B cell (primary cell): ENCODE results near the gene SLC28A3. TPM values are rescaled to one million over a fixed set of nuclear protein-coding genes. Genes with fewer than 3 reads are reported as not detected.

Source experiments
- ATAC-seq: fragments of 200-7000 bp; cut with Tn5 transposase; one replicate; pipeline ENCODE4 v1.10.0; 2021; ENCODE audit warnings: low read depth, mild to moderate bottlenecking, moderate number of reproducible peaks, moderate library complexity
- CTCF ChIA-PET: fragments of 350-600 bp; sonication (Branson Sonifier 250); formaldehyde crosslinking; loops from one replicate; lab custom pipeline; 2021; ENCODE audit warnings: antibody characterized with exemption, inconsistent platforms; lab: Charles Lee
- POLR2A ChIA-PET: fragments of 350-600 bp; sonication (Branson Sonifier 250); formaldehyde crosslinking; loops from one replicate; lab custom pipeline; 2021; ENCODE audit warnings: antibody characterized with exemption; lab: Charles Lee
- DNase-seq: peaks from one replicate; pipeline ENCODE4 v3.0.0; 2013
- H2AFZ ChIP-seq: 2 replicates; pipeline ENCODE4 v1.6.1; 2012; ENCODE audit warnings: mild to moderate bottlenecking, low read depth, low read length; ENCODE audit not compliant: insufficient read depth, poor library complexity, severe bottlenecking
- H3K27ac ChIP-seq, 2 donors: 1 replicate in 1 of 2; 2 replicates in 1 of 2; pipeline ENCODE4 v1.5.1; 2012 to 2013; ENCODE audit warnings: low read length in 2 of 2, mild to moderate bottlenecking in 2 of 2, moderate library complexity in 1 of 2
- H3K27me3 ChIP-seq, 4 experiments: fragments of 200-600 bp in 1 of 4; sonication (generic) in 1 of 4; replicated peaks in 1 of 4; 1 replicate in 2 of 4; 2 replicates in 2 of 4; pipeline versions ENCODE4 v1.6.1 to v1.7.0; 2013 to 2016; ENCODE audit warnings: low read length in 3 of 4, mild to moderate bottlenecking in 2 of 4, mixed read lengths in 1 of 4, moderate library complexity in 1 of 4; ENCODE audit not compliant: insufficient read depth in 4 of 4, control insufficient read depth in 3 of 4; ENCODE audit errors: control extremely low read depth in 1 of 4
- H3K36me3 ChIP-seq, 2 experiments: replicated peaks in 1 of 2; 1 replicate in 1 of 2; 2 replicates in 1 of 2; pipeline versions ENCODE4 v1.6.1 to v1.7.1; 2013; ENCODE audit warnings: low read length in 1 of 2; ENCODE audit not compliant: insufficient read depth in 2 of 2, control insufficient read depth in 1 of 2; ENCODE audit errors: control extremely low read depth in 1 of 2, extremely low read depth in 1 of 2
- H3K4me1 ChIP-seq, 2 donors: fragments of 200-600 bp in 1 of 2; sonication (generic) in 1 of 2; 1 replicate in 1 of 2; 2 replicates in 1 of 2; pipeline versions ENCODE4 v1.5.1 to v1.6.1; 2013 to 2017; ENCODE audit warnings: low read length in 2 of 2; ENCODE audit not compliant: control insufficient read depth in 2 of 2, insufficient read depth in 2 of 2
- H3K4me2 ChIP-seq: replicated peaks from 2 replicates; pipeline ENCODE3; 2012; ENCODE audit warnings: mild to moderate bottlenecking, low read depth, low read length; ENCODE audit not compliant: poor library complexity, severe bottlenecking
- H3K4me3 ChIP-seq, 5 experiments: fragments of 200-600 bp in 1 of 5; sonication (generic) in 1 of 5; 1 replicate in 3 of 5; 2 replicates in 2 of 5; pipeline versions ENCODE4 v1.5.1 to v1.7.0; 2011 to 2016; ENCODE audit warnings: low read length in 4 of 5, mild to moderate bottlenecking in 4 of 5, low read depth in 2 of 5, control low read depth in 1 of 5, moderate library complexity in 1 of 5; ENCODE audit not compliant: insufficient read depth in 1 of 5; ENCODE audit errors: control extremely low read depth in 1 of 5, extremely low read depth in 1 of 5
- H3K79me2 ChIP-seq: fragments of 200-600 bp; sonication (generic); one replicate; pipeline ENCODE4 v1.6.0; 2016; ENCODE audit warnings: low read length; ENCODE audit not compliant: control insufficient read depth, insufficient read depth
- H3K9ac ChIP-seq: fragments of 200-600 bp; sonication (generic); 2 replicates; pipeline ENCODE4 v1.6.1; 2017; ENCODE audit warnings: mild to moderate bottlenecking, low read length, moderate library complexity
- H3K9me3 ChIP-seq, 3 donors: one replicate each; pipeline versions ENCODE4 v1.6.1 to v1.7.1; 2013; ENCODE audit warnings: low read length in 2 of 3; ENCODE audit not compliant: control insufficient read depth in 2 of 3, insufficient read depth in 1 of 3; ENCODE audit errors: control extremely low read depth in 1 of 3
- H4K20me1 ChIP-seq: 2 replicates; pipeline ENCODE4 v1.6.0; 2012; ENCODE audit warnings: mild to moderate bottlenecking, low read length; ENCODE audit not compliant: insufficient read depth, control insufficient read depth, poor library complexity, severe bottlenecking
- H3K27ac Mint-ChIP-seq: one replicate; pipeline ENCODE4 v1.8.0; 2021; ENCODE audit warnings: mixed read lengths
- H3K27me3 Mint-ChIP-seq: one replicate; pipeline ENCODE4 v1.8.0; 2021; ENCODE audit warnings: mixed read lengths
- H3K4me1 Mint-ChIP-seq: one replicate; pipeline ENCODE4 v1.8.0; 2021; ENCODE audit warnings: mixed read lengths
- H3K4me3 Mint-ChIP-seq: one replicate; pipeline ENCODE4 v1.8.0; 2021; ENCODE audit warnings: mixed read lengths
- H3K9me3 Mint-ChIP-seq: one replicate; pipeline ENCODE4 v1.8.0; 2022; ENCODE audit warnings: mixed read lengths; ENCODE audit not compliant: insufficient read depth
- CTCF ChIP-seq: fragments of 200-600 bp; IDR thresholded peaks from one replicate; pipeline ENCODE4 v1.8.0; 2022; ENCODE audit warnings: antibody characterized with exemption, mild to moderate bottlenecking
- EZH2 ChIP-seq: IDR thresholded peaks from 2 replicates; pipeline ENCODE4 v1.6.1; 2012; ENCODE audit warnings: borderline replicate concordance, low read depth, mild to moderate bottlenecking, moderate library complexity, low read length; ENCODE audit not compliant: insufficient read depth, poor library complexity, severe bottlenecking
- WGBS: methylation state at CpG from one replicate; pipeline ENCODE4 v1.1.5; 2013; ENCODE audit warnings: missing lambda C conversion rate; ENCODE audit not compliant: insufficient coverage; 5-methylcytosine and 5-hydroxymethylcytosine counted together
- intact Hi-C: fragments of 100-400 bp; cut with micrococcal nuclease; formaldehyde crosslinking; loops from one replicate; pipeline ENCODE4 v1.10.0; 2022
- polyA plus RNA-seq: library from polyadenylated mRNA; depleted of rRNA; stranded (reverse); fragments of >200 nt; gene quantifications from 2 replicates; pipeline ENCODE4 v1.2.3, GENCODE V29; 2012
- total RNA-seq, 2 donors: library from RNA; stranded (reverse); fragments of 120-200 nt in 1 of 2; gene quantifications; 1 replicate in 1 of 2; 2 replicates in 1 of 2; pipeline versions ENCODE4 v1.2.3 to v1.2.4, GENCODE V29; 2013 to 2022

Gene SLC28A3
- total and polyA plus RNA-seq, 2 donors (not counting 1 experiment from before 2014, with no cell fraction given): not detected

- Histone ChIP-seq H3K27me3 (peaks cover 0 to 9% (median 1%) of the 10 kb centered on the region in 4 experiments), H4K20me1 (no peaks in the 10 kb centered on the region), H3K79me2 (no peaks in the 10 kb centered on the region), H3K9me3 (no peaks in the 10 kb centered on the region), H3K9ac (peak overlapping the region; percentile 64), H3K4me3 (peak overlapping the region in 4 of 5 experiments; percentile 4 to 67 (median 48)), H3K4me1 (peaks cover 20 to 25% of the 10 kb centered on the region in 2 donors), H3K4me2 (peak overlapping the region; percentile 73), H3K27ac (peak overlapping the region; percentile 59 to 67), H2AFZ (peak overlapping the region; percentile 65), H3K36me3 (no peaks in the 10 kb centered on the region)
- WGBS: 11% methylated on average over 4 of the region's 9 CpGs
- Mint-ChIP-seq H3K27me3 (peaks cover 25% of the 10 kb centered on the region), H3K4me1 (peaks cover 16% of the 10 kb centered on the region), H3K27ac (peak overlapping the region; percentile 84), H3K4me3 (peak overlapping the region; percentile 83), H3K9me3 (no peaks in the 10 kb centered on the region)
- CTCF ChIA-PET: no interaction called here
- TF ChIP-seq EZH2 (no peak), CTCF (no peak)
- POLR2A ChIA-PET: no interaction called here
- ATAC-seq: no peak
- intact Hi-C loops: no loop called here
- DNase-seq: no peak
Measured at GRCh38 chr9:84270847-84271530, 69.6 kb downstream of the SLC28A3 start.

- H3K27me3 Mint-ChIP-seq: peaks cover 5% of the 10 kb centered on the region
- no peaks in the 10 kb centered on the region for H3K79me2 ChIP-seq
- H3K4me1 ChIP-seq: peaks cover 10 to 16% of the 10 kb centered on the region in 2 donors
- no peak overlapping the region for H3K27ac Mint-ChIP-seq
- H3K4me3 Mint-ChIP-seq: peak overlapping the region; percentile 4
- H3K9me3 ChIP-seq: no peaks in the 10 kb centered on the region
- no peak overlapping the region for H3K27ac ChIP-seq
- peak overlapping the region; percentile 21 for H3K9ac ChIP-seq
- POLR2A ChIA-PET: no interaction called here
- CTCF ChIA-PET: interaction anchor here (0.8 kb wide), 1 partner anchor 27 kb away, joined by 3 read pairs; no protein-coding TSS in a partner anchor
- no peak overlapping the region for H3K4me3 ChIP-seq
- intact Hi-C loops: no loop called here
- WGBS: 11% methylated on average over 3 of the region's 5 CpGs
- DNase-seq: peak; percentile 9
- peak overlapping the region; percentile 18 for H3K4me2 ChIP-seq
- H3K9me3 Mint-ChIP-seq: no peaks in the 10 kb centered on the region
- no peaks in the 10 kb centered on the region for H3K36me3 ChIP-seq
- no peaks in the 10 kb centered on the region for H4K20me1 ChIP-seq
- no peak for TF ChIP-seq EZH2
- TF ChIP-seq CTCF: no peak
- H3K27me3 ChIP-seq: peaks cover 0 to 4% (median 1%) of the 10 kb centered on the region in 4 experiments
- H3K4me1 Mint-ChIP-seq: peaks cover 10% of the 10 kb centered on the region
- no peak for ATAC-seq
- peak overlapping the region; percentile 65 for H2AFZ ChIP-seq
Measured at GRCh38 chr9:84266087-84266561, 74.4 kb downstream of the SLC28A3 start.
